Measurements from ENCODE around the gene CAPN8.

Gene CAPN8

GRCh38 chr1:223709598-223709997 lies 44.1 kb upstream of the CAPN8 start:
- no peaks in the 10 kb centered on the region for H3K9me3 ChIP-seq (ENCODE audit: control insufficient read depth, insufficient read depth, low read length)
- H3K4me1 ChIP-seq (ENCODE audit: control insufficient read depth, low read length), result no peaks in the 10 kb centered on the region
- TF ChIP-seq EZH2phosphoT487 (IDR thresholded peaks at IDR 0.05; ENCODE audit: borderline replicate concordance, low read length), result no peak
- TF ChIP-seq, protein P1, sequence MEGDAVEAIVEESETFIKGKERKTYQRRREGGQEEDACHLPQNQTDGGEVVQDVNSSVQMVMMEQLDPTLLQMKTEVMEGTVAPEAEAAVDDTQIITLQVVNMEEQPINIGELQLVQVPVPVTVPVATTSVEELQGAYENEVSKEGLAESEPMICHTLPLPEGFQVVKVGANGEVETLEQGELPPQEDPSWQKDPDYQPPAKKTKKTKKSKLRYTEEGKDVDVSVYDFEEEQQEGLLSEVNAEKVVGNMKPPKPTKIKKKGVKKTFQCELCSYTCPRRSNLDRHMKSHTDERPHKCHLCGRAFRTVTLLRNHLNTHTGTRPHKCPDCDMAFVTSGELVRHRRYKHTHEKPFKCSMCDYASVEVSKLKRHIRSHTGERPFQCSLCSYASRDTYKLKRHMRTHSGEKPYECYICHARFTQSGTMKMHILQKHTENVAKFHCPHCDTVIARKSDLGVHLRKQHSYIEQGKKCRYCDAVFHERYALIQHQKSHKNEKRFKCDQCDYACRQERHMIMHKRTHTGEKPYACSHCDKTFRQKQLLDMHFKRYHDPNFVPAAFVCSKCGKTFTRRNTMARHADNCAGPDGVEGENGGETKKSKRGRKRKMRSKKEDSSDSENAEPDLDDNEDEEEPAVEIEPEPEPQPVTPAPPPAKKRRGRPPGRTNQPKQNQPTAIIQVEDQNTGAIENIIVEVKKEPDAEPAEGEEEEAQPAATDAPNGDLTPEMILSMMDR (IDR thresholded peaks at IDR 0.05; ENCODE audit: low read depth, low read length, poor library complexity, severe bottlenecking), result no peak
- no peaks in the 10 kb centered on the region for H3K36me3 ChIP-seq (ENCODE audit: control insufficient read depth, low read length)
- no peaks in the 10 kb centered on the region for H3K79me2 ChIP-seq (ENCODE audit: control insufficient read depth, low read length)
- H3K27ac ChIP-seq (ENCODE audit: low read depth, low read length), result no peak overlapping the region
- H4K20me1 ChIP-seq (ENCODE audit: control insufficient read depth, insufficient read depth, low read depth, low read length), result no peaks in the 10 kb centered on the region; the same call in 1 of the 2 replicates
- H3K9me2 ChIP-seq (replicated peaks; ENCODE audit: control insufficient read depth, low read length), result no peaks in the 10 kb centered on the region
- H3K4me3 ChIP-seq (ENCODE audit: low read length), result no peak overlapping the region
- no peaks in the 10 kb centered on the region for H3F3A ChIP-seq (ENCODE audit: control insufficient read depth, insufficient read depth)
- H3K27me3 ChIP-seq (ENCODE audit: control insufficient read depth, low read length), result peaks cover 22% of the 10 kb centered on the region
- H3K4me2 ChIP-seq (ENCODE audit: low read length), result no peak overlapping the region

GRCh38 chr1:223708651-223709268 lies 43.3 kb upstream of the CAPN8 start:
- no peaks in the 10 kb centered on the region for H3K79me2 ChIP-seq (ENCODE audit: control insufficient read depth, low read length)
- H4K20me1 ChIP-seq (ENCODE audit: control insufficient read depth, insufficient read depth, low read depth, low read length), result no peaks in the 10 kb centered on the region; the same call in 1 of the 2 replicates
- H3K36me3 ChIP-seq (ENCODE audit: control insufficient read depth, low read length), result no peaks in the 10 kb centered on the region
- TF ChIP-seq EZH2phosphoT487 (IDR thresholded peaks at IDR 0.05; ENCODE audit: borderline replicate concordance, low read length), result no peak
- TF ChIP-seq, protein P1 (IDR thresholded peaks at IDR 0.05; ENCODE audit: low read depth, low read length, poor library complexity, severe bottlenecking), result no peak
- no peaks in the 10 kb centered on the region for H3K4me1 ChIP-seq (ENCODE audit: control insufficient read depth, low read length)
- H3K27me3 ChIP-seq (ENCODE audit: control insufficient read depth, low read length), result peaks cover 23% of the 10 kb centered on the region
- H3K9me3 ChIP-seq (ENCODE audit: control insufficient read depth, insufficient read depth, low read length), result no peaks in the 10 kb centered on the region
- no peak overlapping the region for H3K4me2 ChIP-seq (ENCODE audit: low read length)
- no peaks in the 10 kb centered on the region for H3F3A ChIP-seq (ENCODE audit: control insufficient read depth, insufficient read depth)
- H3K27ac ChIP-seq (ENCODE audit: low read depth, low read length), result no peak overlapping the region
- H3K4me3 ChIP-seq (ENCODE audit: low read length), result no peak overlapping the region
- H3K9me2 ChIP-seq (replicated peaks; ENCODE audit: control insufficient read depth, low read length), result no peaks in the 10 kb centered on the region

DNA sequence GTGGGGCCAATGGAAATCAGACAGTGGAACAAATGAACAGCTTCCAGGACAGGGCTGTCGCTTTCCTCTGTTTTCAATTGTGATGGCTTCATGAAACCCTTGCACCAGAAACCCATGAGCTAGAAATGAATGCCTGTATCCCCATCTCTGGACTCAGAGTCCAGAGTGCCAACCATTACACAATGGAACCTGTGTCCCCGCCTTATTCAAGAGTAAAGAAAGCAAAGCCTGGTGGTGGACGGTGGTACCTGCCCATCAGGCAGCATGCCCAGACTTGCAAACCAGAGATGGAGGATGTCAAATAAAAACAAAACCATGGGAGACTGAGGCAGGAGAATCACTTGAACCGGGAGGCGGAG lies 42.5 kb upstream of the CAPN8 start:
- no peaks in the 10 kb centered on the region for H3K4me1 ChIP-seq (ENCODE audit: control insufficient read depth, low read length)
- no peak overlapping the region for H3K27ac ChIP-seq (ENCODE audit: low read depth, low read length)
- H3K79me2 ChIP-seq (ENCODE audit: control insufficient read depth, low read length), result no peaks in the 10 kb centered on the region
- H3K9me3 ChIP-seq (ENCODE audit: control insufficient read depth, insufficient read depth, low read length), result no peaks in the 10 kb centered on the region
- no peaks in the 10 kb centered on the region for H3F3A ChIP-seq (ENCODE audit: control insufficient read depth, insufficient read depth)
- H3K36me3 ChIP-seq (ENCODE audit: control insufficient read depth, low read length), result no peaks in the 10 kb centered on the region
- TF ChIP-seq, protein P1 (IDR thresholded peaks at IDR 0.05; ENCODE audit: low read depth, low read length, poor library complexity, severe bottlenecking), result no peak
- no peak for TF ChIP-seq EZH2phosphoT487 (IDR thresholded peaks at IDR 0.05; ENCODE audit: borderline replicate concordance, low read length)
- H3K27me3 ChIP-seq (ENCODE audit: control insufficient read depth, low read length), result peaks cover 19% of the 10 kb centered on the region
- no peaks in the 10 kb centered on the region; the same call in 1 of the 2 replicates for H4K20me1 ChIP-seq (ENCODE audit: control insufficient read depth, insufficient read depth, low read depth, low read length)
- no peak overlapping the region for H3K4me2 ChIP-seq (ENCODE audit: low read length)
- H3K9me2 ChIP-seq (replicated peaks; ENCODE audit: control insufficient read depth, low read length), result no peaks in the 10 kb centered on the region
- H3K4me3 ChIP-seq (ENCODE audit: low read length), result no peak overlapping the region
